ENCODE results near the gene OR6Q1.

- TF ChIP-seq CEBPB (IDR thresholded peaks at IDR 0.05; ENCODE audit: low read depth, low read length) (no peak), CTCF (conservative IDR thresholded peaks at IDR 0.05; ENCODE audit: low read depth, low read length) (no peak), RCOR1 (IDR thresholded peaks at IDR 0.05; ENCODE audit: insufficient replicate concordance, low read length) (no peak), USF2 (IDR thresholded peaks at IDR 0.05; ENCODE audit: low read depth, low read length) (no peak), POLR2A (IDR thresholded peaks at IDR 0.05; ENCODE audit: low read depth, low read length) (no peak), FOS (IDR thresholded peaks at IDR 0.05; ENCODE audit: low read depth, low read length) (no peak), RFX5 (IDR thresholded peaks at IDR 0.05; ENCODE audit: low read depth, low read length) (no peak), BHLHE40 (IDR thresholded peaks at IDR 0.05; ENCODE audit: low read depth, low read length) (no peak), ELK1 (IDR thresholded peaks at IDR 0.05; ENCODE audit: borderline replicate concordance, low read depth, low read length) (no peak), MAFK (IDR thresholded peaks at IDR 0.05; ENCODE audit: low read depth, low read length) (no peak), MAZ (IDR thresholded peaks at IDR 0.05; ENCODE audit: borderline replicate concordance, low read depth, low read length) (no peak), RAD21 (IDR thresholded peaks at IDR 0.05; ENCODE audit: low read length) (no peak), MXI1 (IDR thresholded peaks at IDR 0.05; ENCODE audit: borderline replicate concordance, low read depth, low read length) (no peak), NFE2L2 (IDR thresholded peaks at IDR 0.05; ENCODE audit: low read depth, low read length) (no peak)
Observed at GRCh38 chr11:58046231-58046630, 15.5 kb downstream of the OR6Q1 start.
